CD4-positive, alpha-beta T cell treated with Interleukin-17A for 4 hours (primary cell): ENCODE data around the gene ZNF471.

Source experiments
- DNase-seq: peaks from one replicate; pipeline ENCODE4 v3.0.0-alpha.2; 2020; ENCODE audit warnings: mixed read lengths

Gene ZNF471

DNA sequence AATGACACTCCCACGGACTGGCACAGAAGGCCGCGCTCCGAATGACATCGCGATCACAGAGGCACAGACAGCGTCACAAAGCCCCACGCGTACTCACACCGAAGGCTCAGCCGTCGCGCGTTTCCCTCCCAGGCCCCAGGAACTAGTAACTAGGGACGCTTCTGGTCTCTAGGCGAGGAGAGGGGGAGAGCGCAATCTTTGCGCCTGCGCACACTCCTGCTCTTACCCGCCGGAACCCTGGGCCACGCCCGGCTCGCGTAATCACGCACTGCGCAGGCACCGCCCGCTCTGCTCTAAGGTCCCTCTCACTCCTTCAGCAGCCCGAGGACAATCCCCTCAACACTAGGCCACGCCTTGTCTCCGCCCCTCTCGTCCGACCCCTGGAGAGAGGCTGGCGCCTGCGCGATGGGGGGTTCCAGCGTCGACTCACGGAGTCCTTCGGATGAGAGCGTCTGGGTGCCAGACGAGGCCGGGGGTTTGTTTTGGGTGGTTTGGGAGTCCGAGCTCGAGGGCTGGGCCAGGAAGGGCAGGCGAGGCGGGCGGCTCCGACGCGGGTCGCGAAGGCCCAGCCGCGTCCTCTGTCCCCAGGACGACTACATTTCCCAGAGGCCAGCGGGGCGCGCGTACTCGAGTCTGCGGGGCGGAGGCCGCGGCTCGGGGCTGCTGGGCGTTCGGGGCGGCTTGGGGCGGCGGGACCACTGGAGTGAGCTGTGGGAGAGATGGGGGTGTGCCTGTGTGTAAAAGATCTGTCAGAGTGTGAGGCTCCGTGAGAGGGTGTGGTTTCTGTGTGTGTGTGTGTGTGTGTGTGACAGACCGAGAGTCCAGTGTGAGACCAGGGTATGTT, at the start of gene ZNF471:
Gene ZNF471, plus strand, starts transcription at position 410 of the 844 bp plus-strand sequence. CDS start 3,717 bp downstream, outside the sequence.
- peak; percentile 89 for DNase-seq

DNA sequence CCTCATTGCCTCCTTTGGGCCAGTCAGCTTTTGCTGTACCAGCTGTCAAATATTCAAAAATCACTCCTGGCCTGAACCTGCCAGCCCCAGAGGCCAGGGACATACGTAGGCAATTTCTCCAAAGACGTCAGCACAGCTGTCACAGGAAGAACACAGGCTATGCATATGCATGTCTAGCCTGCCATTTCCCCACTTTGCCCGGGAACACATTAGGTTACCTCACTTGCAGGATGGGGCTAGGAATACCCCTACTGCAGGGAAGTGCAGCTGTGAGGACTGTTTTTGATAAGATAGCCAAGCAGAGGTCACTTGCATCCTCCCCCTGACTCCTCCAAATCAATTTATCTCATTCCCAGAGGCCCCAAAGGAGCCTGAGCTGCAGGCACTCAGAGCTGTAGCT, 33.3 kb upstream of the ZNF471 start:
- DNase-seq: no peak

DNA sequence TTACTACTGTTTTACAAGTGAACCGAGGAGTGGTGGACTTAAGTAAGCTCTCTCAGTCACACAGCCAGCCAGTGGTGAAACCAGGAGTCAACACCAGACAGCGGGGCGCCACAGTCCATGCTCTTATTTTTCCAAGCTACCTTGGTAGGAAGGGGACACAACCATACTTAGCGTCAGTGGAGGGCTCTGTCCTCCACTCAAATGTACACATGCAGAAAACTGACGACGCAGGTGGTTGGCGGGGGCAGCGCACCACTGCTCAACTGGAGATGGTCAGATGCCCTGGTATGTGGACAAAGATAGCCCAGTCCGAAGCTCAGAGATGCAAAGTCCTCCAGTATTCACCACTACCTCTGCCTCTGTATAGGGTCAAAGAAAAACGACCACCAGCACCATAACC, 31.6 kb upstream of the ZNF471 start:
- DNase-seq: no peak

DNA sequence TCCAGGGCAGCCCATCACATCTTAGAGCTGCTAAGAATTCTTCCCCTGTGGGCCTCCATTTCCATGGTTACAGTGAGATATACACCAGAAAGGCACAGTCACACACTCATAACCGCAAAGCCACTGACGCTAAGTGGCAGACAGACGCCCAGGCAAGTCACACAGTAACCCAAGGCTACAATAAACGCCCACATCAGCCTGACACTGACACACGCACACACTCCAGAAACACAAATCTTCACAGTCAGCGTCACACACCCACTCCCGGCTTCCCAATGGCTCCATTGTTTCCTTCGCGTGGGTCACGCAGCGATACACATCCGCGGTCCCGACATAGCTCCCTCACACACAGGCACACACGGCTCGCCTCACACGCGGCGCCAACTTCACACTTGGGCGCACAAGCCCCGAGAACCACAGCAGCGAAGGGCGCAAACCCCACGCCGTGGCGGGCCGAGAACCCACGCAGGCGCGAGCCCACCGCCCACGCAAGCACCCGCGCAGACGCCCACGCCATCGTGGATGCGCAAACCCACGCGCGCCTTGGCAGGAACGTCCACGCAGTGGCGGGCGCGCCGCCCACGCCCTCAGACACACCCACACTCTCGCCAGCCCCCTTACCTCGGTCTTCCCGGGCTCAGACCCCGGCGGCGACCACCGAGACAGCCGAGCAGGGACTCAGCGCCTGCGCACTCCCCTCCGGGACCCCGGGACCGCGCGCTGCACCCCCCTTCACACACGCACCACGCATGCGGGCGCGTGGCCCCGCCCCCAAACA, 30.8 kb upstream of the ZNF471 start, which contains the start of gene ZNF667:
Gene ZNF667, minus strand, starts transcription at position 695 of the 778 bp plus-strand sequence. CDS start 14,975 bp downstream, outside the sequence.
- peak; percentile 2 for DNase-seq

DNA sequence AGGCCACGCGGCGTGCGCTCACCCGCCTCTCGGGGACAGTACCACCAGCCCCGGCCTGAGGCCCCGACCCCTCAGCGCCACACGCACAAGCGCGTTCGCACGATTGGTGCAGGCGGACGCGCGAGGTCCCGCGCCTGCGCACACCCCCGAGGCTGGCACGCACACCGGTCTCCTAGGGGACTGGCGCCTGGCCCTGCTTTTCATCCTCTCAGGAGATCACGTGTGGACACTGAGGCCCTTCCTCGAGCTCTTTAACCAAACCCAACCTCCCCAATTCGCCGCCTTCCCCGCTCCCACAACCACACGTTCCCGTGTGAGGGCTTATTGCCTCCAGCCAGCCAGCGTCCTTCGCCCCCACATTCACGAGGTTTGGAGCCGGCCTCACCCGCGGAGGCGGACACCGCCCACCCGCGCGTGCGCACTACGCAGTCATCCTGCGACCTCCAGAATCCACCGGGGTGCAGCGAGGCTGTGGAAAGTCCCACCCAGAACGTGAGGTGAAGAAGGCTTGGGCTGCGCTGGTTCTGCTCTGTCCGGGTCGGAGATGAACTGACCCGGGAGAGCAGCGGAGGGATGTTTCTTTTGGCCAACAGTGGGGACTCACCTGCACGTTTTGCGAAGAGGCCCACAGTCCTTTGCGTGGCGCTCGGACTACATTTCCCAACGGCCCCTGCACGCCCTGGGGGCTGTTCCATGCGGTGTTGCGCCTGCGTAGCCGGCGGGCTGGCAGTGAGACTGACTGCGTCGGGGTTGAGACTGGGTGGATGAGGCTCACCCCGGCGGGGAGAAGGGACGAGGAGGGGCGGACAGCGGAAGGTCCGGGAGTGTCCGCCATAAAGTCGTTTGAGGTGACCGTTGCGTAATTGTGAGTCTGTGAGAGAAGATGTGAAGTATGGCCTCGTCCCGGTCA, 30.0 kb upstream of the ZNF471 start:
- peak; percentile 63 for DNase-seq

DNA sequence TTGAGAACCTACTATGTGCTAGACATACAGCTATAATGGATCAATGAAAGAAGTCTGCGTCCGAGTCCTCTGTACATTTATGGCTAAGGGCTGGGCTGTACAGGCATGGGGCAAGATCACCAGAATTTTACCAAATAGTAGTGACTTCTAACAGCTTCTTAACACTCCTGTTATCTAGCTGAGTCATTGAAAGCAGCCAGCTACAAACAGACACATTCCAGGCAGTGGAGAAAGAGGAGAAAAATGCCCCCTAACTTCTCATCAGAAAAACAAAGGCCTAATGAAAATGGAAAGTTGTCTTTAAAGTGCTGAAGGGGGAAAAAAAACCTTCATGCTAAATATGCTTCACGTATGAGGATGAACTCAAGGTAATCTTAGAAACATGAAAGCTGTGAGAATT, 16.3 kb upstream of the ZNF471 start:
- no peak for DNase-seq

DNA sequence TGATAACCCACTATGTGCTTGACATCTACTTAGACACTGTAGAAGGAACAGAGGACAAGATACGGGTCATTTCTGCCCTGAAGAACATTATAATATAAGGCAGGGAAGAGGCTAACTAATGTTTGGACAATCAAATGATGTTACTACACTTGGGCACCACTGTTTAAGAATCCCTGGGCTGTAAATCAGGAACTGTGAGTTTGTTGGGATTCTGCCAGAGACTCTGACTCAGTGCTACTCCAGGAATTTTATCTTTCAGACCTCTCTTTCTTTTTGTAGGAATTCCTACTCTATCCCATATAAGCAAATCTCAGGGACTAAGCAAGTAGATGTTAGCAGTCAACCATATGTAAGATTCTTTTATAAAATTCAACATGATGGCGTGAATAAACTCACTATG, 3.1 kb upstream of the ZNF471 start:
- no peak for DNase-seq

DNA sequence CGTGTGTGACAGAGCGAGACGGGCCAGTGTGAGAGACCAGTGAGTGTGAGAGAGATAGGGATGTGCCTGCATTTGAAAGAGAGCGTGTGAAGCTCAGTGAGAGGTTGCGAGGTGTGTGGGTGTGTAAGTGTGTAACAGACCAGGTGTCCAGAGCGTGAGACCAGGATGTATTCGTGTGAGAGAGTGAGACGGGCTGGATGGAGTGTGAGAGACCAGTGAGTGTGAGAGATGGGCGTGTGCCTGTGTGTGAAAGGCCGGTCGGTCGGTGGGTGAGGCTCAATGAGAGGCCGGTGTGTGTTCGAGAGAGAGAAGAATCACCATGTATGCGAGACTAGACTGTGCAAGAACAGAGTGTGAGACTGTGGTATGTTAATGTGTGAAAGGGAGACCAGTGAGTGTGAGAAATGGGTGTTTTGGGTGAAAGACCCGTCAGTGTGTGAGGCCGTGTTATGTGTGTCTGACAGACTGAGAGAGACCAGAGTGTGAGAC, 679 bp downstream of the ZNF471 start:
- peak; percentile 2 for DNase-seq

DNA sequence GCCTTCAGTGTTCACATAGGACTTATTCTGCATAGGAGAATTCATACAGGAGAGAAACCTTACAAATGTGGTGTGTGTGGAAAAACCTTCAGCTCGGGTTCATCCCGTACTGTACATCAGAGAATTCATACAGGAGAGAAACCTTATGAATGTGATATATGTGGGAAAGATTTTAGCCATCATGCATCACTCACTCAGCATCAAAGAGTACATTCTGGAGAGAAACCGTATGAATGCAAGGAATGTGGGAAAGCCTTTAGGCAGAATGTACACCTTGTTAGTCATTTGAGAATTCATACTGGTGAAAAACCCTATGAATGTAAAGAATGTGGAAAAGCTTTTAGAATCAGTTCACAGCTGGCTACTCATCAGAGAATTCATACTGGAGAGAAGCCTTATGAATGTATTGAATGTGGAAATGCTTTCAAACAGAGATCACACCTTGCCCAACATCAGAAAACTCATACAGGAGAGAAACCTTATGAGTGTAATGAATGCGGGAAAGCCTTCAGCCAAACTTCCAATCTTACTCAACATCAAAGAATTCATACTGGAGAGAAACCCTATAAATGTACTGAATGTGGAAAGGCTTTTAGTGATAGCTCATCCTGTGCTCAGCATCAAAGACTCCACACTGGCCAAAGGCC, 17.7 kb downstream of the ZNF471 start:
- no peak for DNase-seq

DNA sequence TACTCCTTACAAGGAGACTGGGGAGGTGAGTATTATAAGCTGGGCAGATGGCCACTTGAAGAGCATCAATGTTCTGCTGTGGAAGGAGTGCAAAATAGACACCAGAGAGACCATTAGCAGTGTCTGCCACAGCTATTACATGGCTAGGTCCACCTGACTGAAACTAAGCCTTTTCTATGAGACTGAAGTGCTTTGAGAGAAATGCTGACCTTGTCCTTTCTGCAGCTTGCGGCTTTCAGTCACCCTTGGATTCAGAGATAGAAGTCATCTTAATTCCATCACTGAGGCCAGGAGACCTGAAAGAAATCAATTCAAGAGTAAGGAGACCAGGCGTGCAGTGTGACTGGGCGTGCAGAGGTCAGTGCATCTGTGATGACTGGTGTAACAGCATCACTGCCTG, 29.8 kb downstream of the ZNF471 start:
- no peak for DNase-seq

DNA sequence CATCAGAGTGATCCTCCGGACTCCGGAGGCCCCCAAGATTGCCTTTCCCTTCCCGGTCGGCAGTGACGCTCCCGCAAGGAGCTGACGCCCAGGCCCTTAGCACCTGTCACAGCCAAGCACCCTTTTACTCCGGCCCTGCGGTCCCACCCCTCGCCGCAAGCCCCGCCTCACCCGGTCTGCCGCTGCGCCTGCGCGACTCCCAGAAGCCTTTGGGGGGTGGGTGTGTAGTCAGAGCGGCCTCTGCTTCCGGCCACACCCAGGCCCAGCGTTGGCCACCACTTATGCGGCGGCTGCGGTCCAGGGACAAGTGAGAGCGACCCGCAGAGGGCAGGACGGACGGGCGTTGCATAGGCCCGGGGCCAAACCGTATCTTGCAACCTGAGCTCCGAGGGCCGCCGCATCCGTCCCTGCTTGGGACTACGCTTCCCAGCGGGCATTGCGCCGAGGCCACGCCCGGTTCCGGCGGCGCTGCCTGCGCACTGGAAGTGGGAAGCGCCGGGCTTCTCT, 30.7 kb downstream of the ZNF471 start:
- peak; percentile 92 for DNase-seq

DNA sequence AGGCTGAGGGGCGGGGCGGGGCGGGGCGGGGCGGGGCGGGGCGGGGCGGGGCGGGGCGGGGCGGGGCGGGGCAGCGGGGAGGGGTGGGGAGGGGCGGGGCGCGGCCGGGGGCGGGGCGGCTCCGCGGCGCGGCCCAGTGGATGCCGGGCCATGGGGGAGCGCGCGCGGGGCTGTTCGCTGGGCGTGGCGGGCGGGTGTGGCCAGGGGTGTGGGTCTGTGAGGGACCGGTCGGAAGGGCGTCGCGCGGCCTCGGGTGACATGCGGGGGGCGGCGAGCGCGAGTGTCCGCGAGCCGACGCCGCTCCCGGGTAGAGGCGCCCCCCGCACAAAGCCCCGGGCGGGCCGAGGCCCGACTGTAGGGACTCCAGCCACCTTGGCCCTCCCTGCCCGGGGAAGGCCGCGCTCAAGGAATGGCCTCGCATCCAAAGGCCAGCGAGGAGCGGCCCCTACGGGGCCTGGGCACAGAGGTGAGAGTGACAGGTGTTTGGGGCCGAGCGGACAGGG, 31.2 kb downstream of the ZNF471 start, which contains the start of gene ZFP28:
Gene ZFP28, plus strand, starts transcription at position 188 of the 503 bp plus-strand sequence. Its CDS starts 71 bp downstream, at position 259.
- DNase-seq: no peak

DNA sequence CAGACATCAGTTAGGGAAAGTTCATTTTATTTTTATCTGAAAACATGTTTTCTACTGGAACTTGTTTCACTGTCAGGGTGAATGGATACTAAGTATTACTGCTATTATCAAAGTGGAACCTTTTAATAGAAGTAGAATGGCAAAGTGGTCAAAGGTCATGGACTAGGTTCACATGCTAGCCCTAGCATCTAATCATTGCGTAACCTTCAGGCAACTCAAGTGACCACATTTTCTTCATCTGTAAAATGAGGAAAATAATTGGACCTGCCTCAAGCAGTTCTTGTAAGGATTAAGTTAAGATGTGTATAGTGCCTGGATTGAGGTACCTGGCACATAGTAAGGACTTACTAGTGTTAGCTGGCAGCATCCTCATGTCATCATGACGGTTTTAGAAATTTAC, 36.1 kb downstream of the ZNF471 start:
- DNase-seq: no peak

DNA sequence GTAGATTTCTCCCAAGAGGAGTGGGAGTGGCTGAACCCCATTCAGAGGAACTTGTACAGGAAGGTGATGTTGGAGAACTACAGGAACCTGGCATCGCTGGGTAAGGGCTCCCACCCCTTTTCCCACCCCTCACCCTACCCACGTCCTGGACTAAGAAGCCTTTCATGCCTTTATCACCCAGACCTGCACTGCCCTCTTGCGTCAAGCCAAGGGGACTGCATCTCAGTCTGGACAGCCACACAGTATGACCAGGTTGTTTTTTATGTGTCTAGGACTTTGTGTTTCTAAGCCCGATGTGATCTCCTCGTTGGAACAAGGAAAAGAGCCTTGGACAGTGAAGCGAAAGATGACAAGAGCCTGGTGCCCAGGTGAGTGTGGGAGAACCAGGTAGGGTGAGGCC, 39.9 kb downstream of the ZNF471 start:
- DNase-seq: no peak

DNA sequence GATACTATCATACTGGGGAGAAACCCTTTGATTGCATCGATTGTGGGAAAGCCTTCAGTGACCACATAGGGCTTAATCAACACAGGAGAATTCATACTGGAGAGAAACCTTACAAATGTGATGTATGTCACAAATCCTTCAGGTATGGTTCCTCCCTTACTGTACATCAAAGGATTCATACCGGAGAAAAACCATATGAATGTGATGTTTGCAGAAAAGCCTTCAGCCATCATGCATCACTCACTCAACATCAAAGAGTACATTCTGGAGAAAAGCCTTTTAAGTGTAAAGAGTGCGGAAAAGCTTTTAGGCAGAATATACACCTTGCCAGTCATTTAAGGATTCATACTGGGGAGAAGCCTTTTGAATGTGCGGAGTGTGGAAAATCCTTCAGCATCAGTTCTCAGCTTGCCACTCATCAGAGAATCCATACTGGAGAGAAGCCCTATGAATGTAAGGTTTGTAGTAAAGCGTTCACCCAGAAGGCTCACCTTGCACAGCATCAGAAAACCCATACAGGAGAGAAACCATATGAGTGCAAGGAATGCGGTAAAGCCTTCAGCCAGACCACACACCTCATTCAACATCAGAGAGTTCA, 46.7 kb downstream of the ZNF471 start:
- no peak for DNase-seq

DNA sequence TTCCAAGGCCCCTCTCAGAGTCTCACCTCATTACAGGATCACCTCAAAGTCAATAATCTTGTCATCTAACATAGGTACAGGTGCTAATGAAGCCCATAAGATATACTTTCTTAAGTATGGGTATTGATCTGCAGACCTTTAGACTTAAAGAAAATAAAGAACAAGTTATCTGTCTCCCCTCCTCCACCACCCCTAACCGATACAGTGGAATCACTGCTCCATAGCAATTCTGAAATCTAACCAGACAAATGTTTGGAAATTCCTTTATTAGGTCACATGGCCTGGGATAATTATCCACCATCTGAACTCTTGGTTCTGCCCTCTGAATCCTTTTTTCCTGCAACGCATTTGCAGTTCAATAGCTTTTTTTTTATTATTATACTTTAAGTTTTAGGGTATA, 55.1 kb downstream of the ZNF471 start:
- no peak for DNase-seq

DNA sequence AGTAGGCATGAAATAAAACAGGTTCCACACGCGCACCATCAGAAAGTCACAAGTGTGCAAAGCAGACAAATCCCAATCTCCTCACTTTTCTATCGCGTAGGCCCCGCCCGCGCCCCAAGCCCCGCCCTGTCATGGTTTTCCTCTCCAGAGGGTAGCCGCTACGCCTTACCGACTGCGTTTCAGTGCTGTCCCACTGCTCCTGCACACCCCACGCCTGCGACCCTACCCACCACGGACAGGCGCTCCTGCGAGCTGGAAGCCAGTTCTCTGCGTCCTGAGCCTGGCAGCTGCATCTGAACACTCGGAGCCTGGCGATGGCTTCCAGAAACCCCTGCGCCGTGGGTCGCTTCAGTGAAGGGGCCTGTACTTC, 59.2 kb downstream of the ZNF471 start:
- peak; percentile 53 for DNase-seq

DNA sequence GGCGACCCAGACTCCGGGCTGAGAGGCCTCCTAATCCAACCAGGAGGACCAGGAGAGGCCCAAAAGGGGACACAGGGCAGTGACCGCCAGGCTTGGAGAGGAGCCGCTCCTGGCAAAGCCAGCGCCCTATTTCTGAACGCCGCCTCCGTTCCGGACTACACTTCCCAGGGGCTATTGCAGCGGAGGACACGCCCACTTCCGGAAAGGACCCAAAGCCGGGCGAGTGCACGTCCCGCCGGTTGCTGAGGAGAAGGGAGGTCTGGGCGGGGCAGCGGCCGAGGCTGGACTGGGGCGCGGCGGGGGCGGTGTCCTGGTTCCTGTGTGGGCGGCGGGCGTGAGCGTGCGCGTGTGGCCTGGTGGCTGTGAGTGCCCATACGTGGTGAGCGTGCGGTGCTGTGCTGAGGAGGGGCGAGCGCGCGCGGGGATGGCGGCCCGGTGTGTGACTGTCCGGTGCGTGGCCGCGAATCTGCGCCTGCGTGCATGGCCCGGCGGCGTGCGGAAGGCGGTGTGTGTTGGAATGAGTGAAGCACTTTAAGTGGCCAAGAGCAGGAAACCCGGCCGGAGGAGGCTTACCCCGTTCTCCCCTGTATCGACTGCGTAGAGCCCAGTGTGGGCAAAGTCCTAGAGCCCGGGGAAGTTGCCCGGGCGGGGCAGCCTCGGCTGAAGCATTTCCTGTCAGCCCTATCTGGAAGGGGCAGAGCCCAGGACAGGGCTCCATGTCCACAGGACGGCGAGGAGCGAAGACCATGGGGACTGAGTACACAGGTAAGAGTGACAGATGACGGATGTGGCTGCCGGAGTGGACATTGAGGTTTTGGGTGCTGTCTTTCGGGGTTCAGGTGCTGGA, 59.8 kb downstream of the ZNF471 start, which contains the start of gene ZNF470:
Gene ZNF470, plus strand, starts transcription at position 195 of the 847 bp plus-strand sequence. CDS start 2,844 bp downstream, outside the sequence.
- peak; percentile 91 for DNase-seq

DNA sequence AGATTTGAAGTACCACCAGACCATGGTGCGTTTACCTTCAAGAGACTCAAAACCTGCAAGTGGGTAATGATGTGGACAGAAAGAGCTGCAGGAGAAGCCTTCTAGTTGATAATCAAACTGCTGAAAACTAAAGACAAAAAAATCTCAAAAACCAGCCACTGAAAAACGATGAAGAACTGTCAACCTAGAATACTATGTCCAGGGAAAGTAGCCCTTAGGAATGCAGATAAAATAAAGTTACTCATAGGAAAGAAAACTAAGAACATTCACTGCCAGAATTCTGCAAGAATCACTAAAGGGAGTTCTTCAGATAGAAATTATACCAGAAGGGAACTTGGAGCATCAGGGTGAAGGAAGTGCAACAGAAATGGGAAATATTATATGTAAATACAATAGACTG, 64.9 kb downstream of the ZNF471 start:
- DNase-seq: no peak

DNA sequence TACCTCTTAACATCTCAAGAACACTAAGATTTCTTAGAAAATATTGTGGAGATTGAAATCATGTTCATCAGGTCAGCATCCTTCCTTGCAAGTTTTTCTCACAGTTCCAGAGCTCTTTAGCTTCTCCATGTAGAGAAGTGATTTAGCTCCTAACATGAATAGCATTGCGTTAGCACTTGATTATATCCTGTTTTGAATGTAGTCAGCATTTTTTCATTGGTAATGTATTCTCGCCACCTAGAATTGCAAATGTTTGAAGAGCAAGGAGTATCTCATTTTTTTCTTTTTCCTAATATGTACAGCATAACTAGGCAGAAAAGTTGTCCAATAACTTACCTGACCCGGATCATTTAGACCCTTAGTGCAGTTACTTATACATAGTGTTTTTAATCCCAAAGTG, 66.3 kb downstream of the ZNF471 start:
- no peak for DNase-seq
